BLaER1 treated with 17β-estradiol and CSF1 and Interleukin-3, amounts not matched to agents 10 nM and 100 nM (cell line): ENCODE data around the gene FLVCR1.

Experiments used
- H3K27ac ChIP-seq, 11 experiments: shearing (Covaris generic); formaldehyde crosslinking; 2 replicates each; pipeline ENCODE4 v1.8.1; 2022
- H3K27me3 ChIP-seq, 11 experiments: shearing (Covaris generic); formaldehyde crosslinking; 2 replicates each; pipeline ENCODE4 v1.8.1; 2022
- H3K36me3 ChIP-seq, 11 experiments: shearing (Covaris generic); formaldehyde crosslinking; 2 replicates each; pipeline ENCODE4 v1.8.1; 2022
- H3K4me1 ChIP-seq, 10 experiments: shearing (Covaris generic); formaldehyde crosslinking; 2 replicates each; pipeline ENCODE4 v1.8.1; 2022
- H3K4me2 ChIP-seq, 11 experiments: shearing (Covaris generic); formaldehyde crosslinking; 2 replicates each; pipeline ENCODE4 v1.8.1; 2022
- H3K4me3 ChIP-seq, 10 experiments: shearing (Covaris generic); formaldehyde crosslinking; 2 replicates each; pipeline ENCODE4 v1.8.1; 2022
- H3K9ac ChIP-seq, 11 experiments: shearing (Covaris generic); formaldehyde crosslinking; 2 replicates each; pipeline ENCODE4 v1.8.1; 2022
- H3K9me3 ChIP-seq, 11 experiments: shearing (Covaris generic); formaldehyde crosslinking; replicated peaks in 1 of 11; 2 replicates each; pipeline ENCODE4 v1.8.1; 2022
- H4K20me1 ChIP-seq, 11 experiments: shearing (Covaris generic); formaldehyde crosslinking; 2 replicates each; pipeline ENCODE4 v1.8.1; 2022
- Cebpa-rat ChIP-seq, 11 experiments: shearing (Covaris generic); IDR thresholded peaks; 2 replicates each; pipeline ENCODE4 v1.8.1; 2022

The FLVCR1 gene

GRCh38 chr1:212857992-212858460 is at the start of gene FLVCR1:
Gene FLVCR1 (plus strand): TSS chr1:212858275. CDS start chr1:212858453, 178 bp downstream.
- Histone ChIP-seq H3K4me3 (peak within 1 kb of the TSS; percentile 83 to 99 (median 91)), H3K36me3 (peaks cover 0 to 36% (median 23%) of the 10 kb centered on the region in 11 experiments; a peak in 17 of 22 replicates), H3K27ac (peak within 1 kb of the TSS; percentile 71 to 92 (median 84)), H3K9ac (peak within 1 kb of the TSS; percentile 86 to 93 (median 90)), H4K20me1 (peaks cover 0 to 43% (median 12%) of the 10 kb centered on the region in 11 experiments; a peak in 9 of 22 replicates), H3K9me3 (peaks cover 0 to 15% (median 7%) of the 10 kb centered on the region in 11 experiments; a peak in 11 of 22 replicates), H3K4me1 (peaks cover 33 to 52% (median 39%) of the 10 kb centered on the region in 10 experiments), H3K27me3 (no peaks in the 10 kb centered on the region), H3K4me2 (peak within 1 kb of the TSS; percentile 79 to 100 (median 98))
- no peak for TF ChIP-seq Cebpa-rat (IDR thresholded peaks at IDR 0.05)

GRCh38 chr1:212814537-212815334 is 43.3 kb upstream of the FLVCR1 start:
- no peaks in the 10 kb centered on the region for H3K27me3 ChIP-seq
- H3K9ac ChIP-seq = no peak overlapping the region
- H3K4me3 ChIP-seq = no peak overlapping the region
- H3K36me3 ChIP-seq = peaks cover 17 to 58% (median 30%) of the 10 kb centered on the region in 11 experiments; a peak in 20 of 22 replicates
- no peaks in the 10 kb centered on the region for H4K20me1 ChIP-seq
- H3K27ac ChIP-seq = no peak overlapping the region
- no peaks in the 10 kb centered on the region for H3K9me3 ChIP-seq
- no peak for TF ChIP-seq Cebpa-rat (IDR thresholded peaks at IDR 0.05)
- H3K4me2 ChIP-seq = no peak overlapping the region
- H3K4me1 ChIP-seq = peaks cover 0 to 15% (median 6%) of the 10 kb centered on the region in 10 experiments; a peak in 10 of 20 replicates

GRCh38 chr1:212816567-212817278 is 41.4 kb upstream of the FLVCR1 start:
- Histone ChIP-seq H4K20me1 (no peaks in the 10 kb centered on the region), H3K4me3 (no peak overlapping the region), H3K9me3 (no peaks in the 10 kb centered on the region), H3K9ac (no peak overlapping the region), H3K27ac (no peak overlapping the region), H3K4me2 (no peak overlapping the region), H3K36me3 (peaks cover 5 to 41% (median 25%) of the 10 kb centered on the region in 11 experiments; a peak in 17 of 22 replicates), H3K27me3 (no peaks in the 10 kb centered on the region), H3K4me1 (peaks cover 0 to 24% (median 8%) of the 10 kb centered on the region in 10 experiments; a peak in 10 of 20 replicates)
- TF ChIP-seq Cebpa-rat (IDR thresholded peaks at IDR 0.05) = no peak

GRCh38 chr1:212819726-212820125 is 38.3 kb upstream of the FLVCR1 start:
- H4K20me1 ChIP-seq = no peaks in the 10 kb centered on the region
- H3K27ac ChIP-seq = no peak overlapping the region
- H3K9ac ChIP-seq = peak overlapping the region in 1 of 11 experiments; percentile 11; a peak in 2 of 22 replicates
- H3K9me3 ChIP-seq = peaks cover 8 to 14% (median 11%) of the 10 kb centered on the region in 11 experiments
- no peak overlapping the region for H3K4me3 ChIP-seq
- peaks cover 3 to 15% (median 8%) of the 10 kb centered on the region in 11 experiments; a peak in 15 of 22 replicates for H3K36me3 ChIP-seq
- no peaks in the 10 kb centered on the region for H3K27me3 ChIP-seq
- TF ChIP-seq Cebpa-rat (IDR thresholded peaks at IDR 0.05) = no peak
- H3K4me2 ChIP-seq = peak overlapping the region in 7 of 11 experiments; percentile 14 to 62 (median 58); a peak in 12 of 22 replicates
- peaks cover 0 to 24% (median 6%) of the 10 kb centered on the region in 10 experiments; a peak in 10 of 20 replicates for H3K4me1 ChIP-seq

GRCh38 chr1:212820969-212821368 is 37.1 kb upstream of the FLVCR1 start:
- no peaks in the 10 kb centered on the region for H3K27me3 ChIP-seq
- peaks cover 0 to 24% (median 6%) of the 10 kb centered on the region in 10 experiments; a peak in 10 of 20 replicates for H3K4me1 ChIP-seq
- H3K4me3 ChIP-seq = no peak overlapping the region
- peaks cover 20 to 27% (median 24%) of the 10 kb centered on the region in 11 experiments for H3K9me3 ChIP-seq
- no peak overlapping the region for H3K9ac ChIP-seq
- H4K20me1 ChIP-seq = no peaks in the 10 kb centered on the region
- no peak overlapping the region for H3K27ac ChIP-seq
- peaks cover 0 to 18% (median 0%) of the 10 kb centered on the region in 11 experiments; a peak in 10 of 22 replicates for H3K36me3 ChIP-seq
- no peak for TF ChIP-seq Cebpa-rat (IDR thresholded peaks at IDR 0.05)
- H3K4me2 ChIP-seq = 0 out of 22 replicates have a peak overlapping the region, but pooled peaks of 1 of the 11 experiments have one; percentile 59

GRCh38 chr1:212822956-212823355 is 35.1 kb upstream of the FLVCR1 start:
- H3K27ac ChIP-seq = no peak overlapping the region
- no peaks in the 10 kb centered on the region for H3K27me3 ChIP-seq
- TF ChIP-seq Cebpa-rat (IDR thresholded peaks at IDR 0.05) = no peak
- H3K36me3 ChIP-seq = peaks cover 0 to 19% (median 0%) of the 10 kb centered on the region in 11 experiments; a peak in 9 of 22 replicates
- peaks cover 27 to 41% (median 34%) of the 10 kb centered on the region in 11 experiments for H3K9me3 ChIP-seq
- H3K4me1 ChIP-seq = peaks cover 0 to 24% (median 6%) of the 10 kb centered on the region in 10 experiments; a peak in 10 of 20 replicates
- H4K20me1 ChIP-seq = no peaks in the 10 kb centered on the region
- no peak overlapping the region for H3K4me2 ChIP-seq
- no peak overlapping the region for H3K9ac ChIP-seq
- H3K4me3 ChIP-seq = no peak overlapping the region

- Histone ChIP-seq H3K4me2 (no peak overlapping the region), H3K9me3 (peaks cover 27 to 41% (median 34%) of the 10 kb centered on the region in 11 experiments), H3K27me3 (no peaks in the 10 kb centered on the region), H3K9ac (no peak overlapping the region), H3K4me1 (peaks cover 0 to 19% (median 6%) of the 10 kb centered on the region in 10 experiments; a peak in 10 of 20 replicates), H3K27ac (no peak overlapping the region), H3K4me3 (no peak overlapping the region), H4K20me1 (no peaks in the 10 kb centered on the region), H3K36me3 (peaks cover 0 to 19% (median 0%) of the 10 kb centered on the region in 11 experiments; a peak in 9 of 22 replicates)
- no peak for TF ChIP-seq Cebpa-rat (IDR thresholded peaks at IDR 0.05)
Measured at GRCh38 chr1:212824201-212824600, 33.9 kb upstream of the FLVCR1 start.

- Histone ChIP-seq H3K27me3 (no peaks in the 10 kb centered on the region), H3K4me2 (no peak overlapping the region), H3K9ac (no peak overlapping the region), H3K36me3 (peaks cover 0 to 19% (median 0%) of the 10 kb centered on the region in 11 experiments; a peak in 9 of 22 replicates), H3K4me1 (peaks cover 0 to 2% (median 0%) of the 10 kb centered on the region in 10 experiments; a peak in 1 of 20 replicates), H3K4me3 (no peak overlapping the region), H3K9me3 (peaks cover 27 to 41% (median 34%) of the 10 kb centered on the region in 11 experiments), H4K20me1 (no peaks in the 10 kb centered on the region), H3K27ac (no peak overlapping the region)
- no peak for TF ChIP-seq Cebpa-rat (IDR thresholded peaks at IDR 0.05)
Measured at GRCh38 chr1:212825798-212826452, 32.1 kb upstream of the FLVCR1 start.
